ENCODE data around the gene TAAR8. TPM values are rescaled to one million over a fixed set of nuclear protein-coding genes. Genes with fewer than 3 reads are reported as not detected.
A peak's percentile ranks its signal among the peaks of the same experiment; 100 is the strongest.
"Not testable (repeated sequence)": the region's sequence is repeated elsewhere in the genome, so short reads cannot be mapped to it uniquely, and the experiment has no call there.

The TAAR8 gene
- total RNA-seq, 1 donor from 2014 or later = not detected

DNA sequence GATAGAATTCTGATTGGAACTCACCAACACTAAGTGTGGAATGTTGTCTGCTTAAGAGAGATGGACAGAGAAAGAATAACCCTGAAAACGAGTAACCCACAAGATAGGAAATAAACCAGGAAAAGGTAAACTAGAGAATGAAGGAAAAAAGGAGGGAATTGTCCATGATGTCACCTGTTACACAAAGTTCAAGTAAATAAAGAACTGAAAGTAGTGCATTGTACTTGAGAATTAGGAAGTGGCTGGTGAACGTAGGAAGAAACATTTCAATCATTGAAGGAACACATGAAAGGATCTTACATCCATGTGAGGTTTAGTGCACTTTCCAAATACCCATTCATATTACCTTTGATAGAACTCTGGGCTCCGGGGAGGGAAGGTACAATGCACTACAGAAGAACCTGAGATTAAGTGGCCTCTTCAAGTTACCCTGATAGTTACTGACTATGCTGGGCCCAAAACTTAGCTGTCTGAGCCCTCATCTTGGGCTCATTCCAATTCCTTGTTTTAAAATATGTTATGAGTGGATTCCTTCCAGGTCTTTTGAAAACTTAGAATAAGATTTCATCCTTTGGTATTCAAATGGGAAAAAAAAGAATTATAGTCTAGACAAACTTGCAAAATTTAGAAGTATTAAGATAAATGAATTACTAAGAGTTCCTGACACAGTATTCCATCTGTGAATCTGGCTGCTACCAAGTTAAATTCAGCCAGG, 38.5 kb upstream of the TAAR8 start:
- no peaks in the 10 kb centered on the region for H3K36me3 ChIP-seq (ENCODE audit: control insufficient read depth in 3 of 3, insufficient read depth in 3 of 3, low read length in 3 of 3)
- no peaks in the 10 kb centered on the region for H3K9me3 ChIP-seq (ENCODE audit: control insufficient read depth in 3 of 3, low read length in 3 of 3)
- peak overlapping the region in 1 of 3 donors; percentile 92 for H3K9ac ChIP-seq (ENCODE audit: low read depth in 1 of 3, low read length in 3 of 3)
- H3K4me1 ChIP-seq (ENCODE audit: control insufficient read depth in 3 of 3, insufficient read depth in 3 of 3, low read length in 3 of 3) = peaks cover 4 to 20% (median 4%) of the 10 kb centered on the region in 3 donors
- H3K4me3 ChIP-seq (ENCODE audit: low read length in 3 of 3) = no peak overlapping the region
- H3K27me3 ChIP-seq (ENCODE audit: control insufficient read depth in 3 of 3, insufficient read depth in 3 of 3, low read length in 3 of 3) = no peaks in the 10 kb centered on the region
- peak overlapping the region; percentile 9 for H3K27ac ChIP-seq (ENCODE audit: low read depth, low read length)

DNA sequence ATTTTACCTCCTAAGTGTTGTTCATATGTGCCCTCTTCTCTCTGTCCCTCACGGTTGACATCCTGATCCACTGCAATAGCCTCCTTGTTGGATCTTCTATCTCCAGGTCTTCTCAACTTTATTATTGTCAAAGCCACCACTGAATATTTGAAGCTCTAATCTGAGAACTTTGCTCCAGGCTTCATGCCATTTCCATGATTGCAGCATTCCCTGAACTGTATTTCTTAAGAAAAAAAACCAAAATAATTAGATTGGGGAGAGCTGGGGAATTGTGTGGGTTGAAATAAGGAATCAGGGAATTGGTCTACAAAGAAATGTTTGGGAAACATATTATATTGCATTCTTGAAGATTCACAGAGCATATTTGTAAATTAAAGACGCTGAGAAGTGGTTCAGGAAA, 37.1 kb upstream of the TAAR8 start:
- no peaks in the 10 kb centered on the region for H3K27me3 ChIP-seq (ENCODE audit: control insufficient read depth in 3 of 3, insufficient read depth in 3 of 3, low read length in 3 of 3)
- peak overlapping the region; percentile 20 for H3K27ac ChIP-seq (ENCODE audit: low read depth, low read length)
- H3K9me3 ChIP-seq (ENCODE audit: control insufficient read depth in 3 of 3, low read length in 3 of 3) = no peaks in the 10 kb centered on the region
- H3K4me3 ChIP-seq (ENCODE audit: low read length in 3 of 3) = no peak overlapping the region
- H3K4me1 ChIP-seq (ENCODE audit: control insufficient read depth in 3 of 3, insufficient read depth in 3 of 3, low read length in 3 of 3) = peaks cover 4 to 20% (median 4%) of the 10 kb centered on the region in 3 donors
- H3K9ac ChIP-seq (ENCODE audit: low read depth in 1 of 3, low read length in 3 of 3) = no peak overlapping the region
- H3K36me3 ChIP-seq (ENCODE audit: control insufficient read depth in 3 of 3, insufficient read depth in 3 of 3, low read length in 3 of 3) = no peaks in the 10 kb centered on the region

- H3K9ac ChIP-seq (ENCODE audit: low read depth in 1 of 3, low read length in 3 of 3) = no peak overlapping the region
- no peak overlapping the region for H3K4me3 ChIP-seq (ENCODE audit: low read length in 3 of 3)
- no peaks in the 10 kb centered on the region for H3K27me3 ChIP-seq (ENCODE audit: control insufficient read depth in 3 of 3, insufficient read depth in 3 of 3, low read length in 3 of 3)
These were observed 31.5 kb upstream of the TAAR8 start for GRCh38 chr6:132520953-132521352.

GRCh38 chr6:132524646-132525045, 27.8 kb upstream of the TAAR8 start:
- H3K4me1 ChIP-seq (ENCODE audit: control insufficient read depth in 3 of 3, insufficient read depth in 3 of 3, low read length in 3 of 3) = no peaks in the 10 kb centered on the region
- H3K27me3 ChIP-seq (ENCODE audit: control insufficient read depth in 3 of 3, insufficient read depth in 3 of 3, low read length in 3 of 3) = no peaks in the 10 kb centered on the region
- no peak overlapping the region for H3K27ac ChIP-seq (ENCODE audit: low read depth, low read length)
- H3K9ac ChIP-seq (ENCODE audit: low read depth in 1 of 3, low read length in 3 of 3) = no peak overlapping the region
- H3K4me3 ChIP-seq (ENCODE audit: low read length in 3 of 3) = no peak overlapping the region
- H3K9me3 ChIP-seq (ENCODE audit: control insufficient read depth in 3 of 3, low read length in 3 of 3) = no peaks in the 10 kb centered on the region
- no peaks in the 10 kb centered on the region for H3K36me3 ChIP-seq (ENCODE audit: control insufficient read depth in 3 of 3, insufficient read depth in 3 of 3, low read length in 3 of 3)

More at GRCh38 chr6:132520953-132521352, 31.5 kb upstream of the TAAR8 start:
- H3K4me1 ChIP-seq (ENCODE audit: control insufficient read depth in 3 of 3, insufficient read depth in 3 of 3, low read length in 3 of 3) = no peaks in the 10 kb centered on the region
- H3K9me3 ChIP-seq (ENCODE audit: control insufficient read depth in 3 of 3, low read length in 3 of 3) = no peaks in the 10 kb centered on the region
- no peak overlapping the region for H3K27ac ChIP-seq (ENCODE audit: low read depth, low read length)
- no peaks in the 10 kb centered on the region for H3K36me3 ChIP-seq (ENCODE audit: control insufficient read depth in 3 of 3, insufficient read depth in 3 of 3, low read length in 3 of 3)

DNA sequence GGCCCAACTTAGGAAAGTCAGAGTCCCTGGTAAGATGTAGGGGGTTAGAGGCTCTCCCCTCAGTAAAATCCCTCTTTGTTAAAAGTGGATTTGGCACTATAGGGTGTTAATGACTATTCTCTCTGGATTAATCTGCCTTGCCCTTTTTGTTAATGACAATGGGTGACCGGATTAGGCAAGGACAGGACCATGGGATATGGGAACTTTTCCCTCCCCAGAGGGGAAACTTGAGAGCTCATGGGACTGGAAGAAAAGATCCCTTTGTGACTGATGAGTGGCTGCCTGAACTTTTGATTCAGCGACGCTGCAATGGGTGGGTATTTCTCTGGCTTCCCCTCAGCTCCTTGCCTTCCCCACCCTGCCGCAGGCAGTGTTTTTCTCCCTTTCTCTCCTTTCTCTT, 26.6 kb upstream of the TAAR8 start:
- no peaks in the 10 kb centered on the region for H3K36me3 ChIP-seq (ENCODE audit: control insufficient read depth in 3 of 3, insufficient read depth in 3 of 3, low read length in 3 of 3)
- no peaks in the 10 kb centered on the region for H3K4me1 ChIP-seq (ENCODE audit: control insufficient read depth in 3 of 3, insufficient read depth in 3 of 3, low read length in 3 of 3)
- H3K9ac ChIP-seq (ENCODE audit: low read depth in 1 of 3, low read length in 3 of 3) = no peak overlapping the region
- no peak overlapping the region for H3K27ac ChIP-seq (ENCODE audit: low read depth, low read length)
- no peak overlapping the region for H3K4me3 ChIP-seq (ENCODE audit: low read length in 3 of 3)
- no peaks in the 10 kb centered on the region for H3K27me3 ChIP-seq (ENCODE audit: control insufficient read depth in 3 of 3, insufficient read depth in 3 of 3, low read length in 3 of 3)
- H3K9me3 ChIP-seq (ENCODE audit: control insufficient read depth in 3 of 3, low read length in 3 of 3) = no peaks in the 10 kb centered on the region

- Histone ChIP-seq H3K27me3 (ENCODE audit: control insufficient read depth in 3 of 3, insufficient read depth in 3 of 3, low read length in 3 of 3) (no peaks in the 10 kb centered on the region), H3K9ac (ENCODE audit: low read depth in 1 of 3, low read length in 3 of 3) (no peak overlapping the region), H3K36me3 (ENCODE audit: control insufficient read depth in 3 of 3, insufficient read depth in 3 of 3, low read length in 3 of 3) (no peaks in the 10 kb centered on the region), H3K9me3 (ENCODE audit: control insufficient read depth in 3 of 3, low read length in 3 of 3) (no peaks in the 10 kb centered on the region), H3K4me1 (ENCODE audit: control insufficient read depth in 3 of 3, insufficient read depth in 3 of 3, low read length in 3 of 3) (no peaks in the 10 kb centered on the region), H3K4me3 (ENCODE audit: low read length in 3 of 3) (no peak overlapping the region), H3K27ac (ENCODE audit: low read depth, low read length) (no peak overlapping the region)
These were observed 26.0 kb upstream of the TAAR8 start for GRCh38 chr6:132526461-132526860.

GRCh38 chr6:132527791-132528190, 24.7 kb upstream of the TAAR8 start:
- Histone ChIP-seq H3K4me1 (ENCODE audit: control insufficient read depth in 3 of 3, insufficient read depth in 3 of 3, low read length in 3 of 3) (no peaks in the 10 kb centered on the region), H3K4me3 (ENCODE audit: low read length in 3 of 3) (no peak overlapping the region), H3K27me3 (ENCODE audit: control insufficient read depth in 3 of 3, insufficient read depth in 3 of 3, low read length in 3 of 3) (no peaks in the 10 kb centered on the region), H3K9ac (ENCODE audit: low read depth in 1 of 3, low read length in 3 of 3) (no peak overlapping the region), H3K27ac (ENCODE audit: low read depth, low read length) (no peak overlapping the region), H3K36me3 (ENCODE audit: control insufficient read depth in 3 of 3, insufficient read depth in 3 of 3, low read length in 3 of 3) (no peaks in the 10 kb centered on the region), H3K9me3 (ENCODE audit: control insufficient read depth in 3 of 3, low read length in 3 of 3) (no peaks in the 10 kb centered on the region)

DNA sequence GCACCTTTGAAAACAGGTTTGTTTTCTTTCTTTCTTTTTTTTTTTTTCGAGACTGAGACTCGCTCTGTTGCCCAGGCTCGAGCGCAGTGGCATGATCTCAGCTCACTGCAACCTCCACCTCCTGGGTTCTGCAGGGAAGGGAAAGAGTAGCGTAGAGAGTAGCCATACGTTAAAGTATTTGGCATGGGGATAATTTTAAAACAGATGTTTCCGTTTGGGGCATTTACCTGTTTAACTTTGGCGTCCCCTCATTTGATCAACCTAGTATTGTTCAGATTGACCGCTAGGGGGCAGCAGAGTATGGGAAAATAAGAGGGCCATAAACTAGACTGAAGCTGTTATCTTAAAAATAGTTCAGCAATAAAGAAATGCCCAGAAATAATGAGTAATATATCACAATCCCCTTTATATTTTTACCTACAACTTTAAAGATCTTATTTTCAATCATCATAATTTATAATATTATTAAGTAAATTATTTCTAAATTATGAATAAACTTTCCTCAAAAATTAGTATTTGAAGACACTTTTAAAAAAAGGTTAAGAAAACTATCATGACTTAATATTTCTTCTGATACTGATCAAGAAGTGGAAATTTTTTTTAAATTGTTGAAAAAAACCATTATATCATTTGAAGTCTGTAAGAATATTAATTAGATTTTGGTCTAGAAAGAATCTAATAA, 22.0 kb upstream of the TAAR8 start:
- Histone ChIP-seq H3K27ac (ENCODE audit: low read depth, low read length) (no peak overlapping the region), H3K4me1 (ENCODE audit: control insufficient read depth in 3 of 3, insufficient read depth in 3 of 3, low read length in 3 of 3) (no peaks in the 10 kb centered on the region), H3K9me3 (ENCODE audit: control insufficient read depth in 3 of 3, low read length in 3 of 3) (no peaks in the 10 kb centered on the region), H3K4me3 (ENCODE audit: low read length in 3 of 3) (peak overlapping the region in 2 of 3 donors; percentile 32 to 35), H3K36me3 (ENCODE audit: control insufficient read depth in 3 of 3, insufficient read depth in 3 of 3, low read length in 3 of 3) (no peaks in the 10 kb centered on the region), H3K27me3 (ENCODE audit: control insufficient read depth in 3 of 3, insufficient read depth in 3 of 3, low read length in 3 of 3) (no peaks in the 10 kb centered on the region), H3K9ac (ENCODE audit: low read depth in 1 of 3, low read length in 3 of 3) (peak overlapping the region in 1 of 3 donors; percentile 23)

DNA sequence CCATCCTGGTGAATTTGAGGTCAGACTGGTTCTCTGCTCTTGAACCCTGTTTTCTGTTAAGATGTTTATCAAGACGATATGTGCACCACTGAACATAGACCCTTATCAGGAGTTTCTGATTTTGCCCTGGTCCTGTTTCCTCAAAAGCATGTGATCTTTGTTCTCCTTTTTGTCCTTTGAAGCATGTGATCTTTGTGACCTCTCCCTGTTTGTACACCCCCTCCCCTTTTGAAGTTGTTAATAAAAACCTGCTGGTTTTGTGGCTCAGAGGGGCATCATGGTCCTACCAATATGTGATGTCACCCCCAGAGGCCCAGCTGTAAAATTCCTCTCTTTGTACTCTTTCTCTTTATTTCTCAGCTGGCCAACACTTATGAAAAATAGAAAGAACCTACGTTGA, 17.9 kb upstream of the TAAR8 start:
- H3K9me3 ChIP-seq (ENCODE audit: control insufficient read depth in 3 of 3, low read length in 3 of 3); H3K36me3 ChIP-seq (ENCODE audit: control insufficient read depth in 3 of 3, insufficient read depth in 3 of 3, low read length in 3 of 3); H3K4me1 ChIP-seq (ENCODE audit: control insufficient read depth in 3 of 3, insufficient read depth in 3 of 3, low read length in 3 of 3): not testable (repeated sequence)

DNA sequence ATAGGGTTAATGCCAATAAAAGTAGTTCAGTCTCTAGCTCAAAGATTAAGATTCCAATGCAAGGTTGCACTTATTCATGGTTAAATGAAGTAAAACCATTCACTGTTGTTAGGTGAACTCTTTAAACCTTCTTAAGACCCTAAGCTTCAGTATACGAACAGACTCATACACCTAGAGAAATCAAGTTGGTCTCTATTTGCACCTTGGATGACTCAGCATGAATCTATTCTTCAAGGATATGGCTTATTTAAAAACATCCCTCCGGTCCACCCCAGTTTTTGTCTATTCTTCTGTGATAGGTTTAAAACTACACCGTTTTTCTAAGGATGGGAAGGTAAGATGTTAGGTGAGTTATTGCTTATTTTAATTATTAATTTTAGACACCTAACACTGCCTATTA, 15.3 kb upstream of the TAAR8 start:
- Histone ChIP-seq H3K27ac (ENCODE audit: low read depth, low read length) (no peak overlapping the region), H3K4me1 (ENCODE audit: control insufficient read depth in 3 of 3, insufficient read depth in 3 of 3, low read length in 3 of 3) (no peaks in the 10 kb centered on the region), H3K9me3 (ENCODE audit: control insufficient read depth in 3 of 3, low read length in 3 of 3) (no peaks in the 10 kb centered on the region), H3K4me3 (ENCODE audit: low read length in 3 of 3) (no peak overlapping the region), H3K36me3 (ENCODE audit: control insufficient read depth in 3 of 3, insufficient read depth in 3 of 3, low read length in 3 of 3) (no peaks in the 10 kb centered on the region), H3K27me3 (ENCODE audit: control insufficient read depth in 3 of 3, insufficient read depth in 3 of 3, low read length in 3 of 3) (peaks cover 0 to 3% (median 3%) of the 10 kb centered on the region in 3 donors), H3K9ac (ENCODE audit: low read depth in 1 of 3, low read length in 3 of 3) (no peak overlapping the region)

More for the DNA sequence above, 17.9 kb upstream of the TAAR8 start:
- H3K27ac ChIP-seq (ENCODE audit: low read depth, low read length); H3K4me3 ChIP-seq (ENCODE audit: low read length in 3 of 3); H3K9ac ChIP-seq (ENCODE audit: low read depth in 1 of 3, low read length in 3 of 3); H3K27me3 ChIP-seq (ENCODE audit: control insufficient read depth in 3 of 3, insufficient read depth in 3 of 3, low read length in 3 of 3): not testable (repeated sequence)

All from skeletal muscle tissue (tissue), 4 donors.